GM19025 (cell line): ENCODE data around the gene PIM2.
"Not testable (repeated sequence)": the region's sequence is repeated elsewhere in the genome, so short reads cannot be mapped to it uniquely, and the experiment has no call there.

Source experiments
- ATAC-seq: cut with Tn5 transposase; IDR thresholded peaks from one replicate; pipeline ENCODE4 v1.9.1; 2021; ENCODE audit warnings: mild to moderate bottlenecking, low read depth, moderate library complexity; ENCODE audit not compliant: unreplicated experiment

The PIM2 gene

DNA sequence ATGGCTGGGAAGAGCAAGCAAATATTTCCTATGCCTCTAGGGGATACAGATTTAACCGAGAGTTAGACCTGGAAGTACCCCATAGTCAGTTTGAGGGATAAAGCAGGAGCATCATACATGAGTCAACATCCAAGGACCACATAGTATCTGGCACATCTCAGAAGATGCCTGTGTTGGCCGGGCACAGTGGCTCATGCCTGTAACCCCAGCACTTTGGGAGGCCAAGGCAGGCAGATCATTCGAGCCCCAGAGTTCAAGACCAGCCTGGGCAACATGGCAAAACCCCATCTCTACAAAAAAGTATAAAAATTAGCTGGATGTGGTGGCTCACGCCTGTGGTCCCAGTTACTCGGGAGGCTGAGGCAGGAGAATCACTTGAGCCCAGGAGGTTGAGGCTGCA is 32.2 kb downstream of the PIM2 start:
- ATAC-seq: not testable (repeated sequence)

DNA sequence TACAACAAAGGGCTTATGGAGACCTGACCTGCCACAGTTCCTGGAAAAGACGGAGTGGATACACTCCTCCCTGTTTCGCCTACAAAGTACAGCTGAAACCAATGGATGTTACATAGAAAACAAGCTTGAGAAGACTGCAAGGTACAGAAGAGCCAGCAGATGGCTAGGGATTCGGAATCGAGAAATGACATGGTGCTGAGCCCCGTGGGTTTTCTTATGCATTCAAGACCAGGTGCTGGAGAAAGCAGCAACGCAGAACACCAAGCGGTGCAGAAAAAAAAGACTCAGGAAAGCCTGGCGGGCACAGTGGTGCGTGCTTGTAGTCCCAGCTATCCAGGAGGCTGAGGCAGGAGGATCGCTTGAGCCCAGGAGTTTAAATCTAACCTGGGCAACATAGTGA is 35.1 kb downstream of the PIM2 start:
- ATAC-seq: no peak

DNA sequence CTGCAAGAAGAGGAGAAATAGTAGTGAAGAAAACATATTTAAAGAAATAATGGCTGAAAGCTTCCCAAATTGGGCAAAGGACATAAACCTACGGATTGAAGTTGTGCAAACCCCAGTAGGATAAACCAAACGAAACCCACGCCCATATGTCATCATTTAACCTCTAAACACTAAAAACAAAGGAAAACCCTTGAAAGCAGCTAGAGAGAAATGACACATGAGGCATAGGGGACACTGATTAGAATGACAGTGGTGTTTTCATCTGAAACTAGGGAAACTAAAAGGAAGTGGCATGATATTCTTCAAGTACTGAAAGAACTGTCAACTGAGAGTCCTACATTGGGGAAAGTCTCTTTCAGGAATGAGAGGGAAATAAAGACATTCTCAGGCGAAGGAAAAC is 41.9 kb downstream of the PIM2 start:
- not testable (repeated sequence) for ATAC-seq

DNA sequence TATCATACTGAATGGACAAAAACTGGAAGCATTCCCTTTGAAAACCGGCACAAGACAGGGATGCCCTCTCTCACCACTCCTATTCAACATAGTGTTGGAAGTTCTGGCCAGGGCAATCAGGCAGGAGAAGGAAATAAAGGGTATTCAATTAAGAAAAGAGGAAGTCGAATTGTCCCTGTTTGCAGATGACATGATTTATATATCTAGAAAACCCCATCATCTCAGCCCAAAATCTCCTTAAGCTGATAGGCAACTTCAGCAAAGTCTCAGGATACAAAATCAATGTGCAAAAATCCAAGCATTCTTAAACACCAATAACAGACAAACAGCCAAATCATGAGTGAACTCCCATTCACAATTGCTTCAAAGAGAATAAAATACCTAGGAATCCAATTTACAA is 46.8 kb downstream of the PIM2 start:
- not testable (repeated sequence) for ATAC-seq

DNA sequence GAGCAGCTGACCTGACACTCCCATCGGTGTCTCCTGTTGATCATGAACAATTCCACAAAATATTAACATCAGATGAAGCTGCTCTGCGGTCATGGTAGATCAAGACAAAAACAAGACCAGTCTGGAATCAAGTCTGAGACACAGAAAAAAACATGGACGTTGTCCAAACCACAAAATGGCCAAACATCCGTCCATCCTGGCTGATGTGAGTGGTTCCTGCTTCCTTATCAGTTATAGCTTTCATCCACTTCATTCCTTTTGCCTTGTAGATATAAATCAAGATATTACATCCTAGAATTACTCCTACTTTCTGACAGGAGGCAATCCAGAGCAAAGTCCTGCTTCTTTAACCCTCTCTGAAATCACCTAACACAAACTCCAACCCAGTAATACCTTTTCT is 54.6 kb downstream of the PIM2 start:
- no peak for ATAC-seq
